GM23338 (cell line): ENCODE measurements around the gene TAGLN. TPM values are rescaled to one million over a fixed set of nuclear protein-coding genes. Genes with fewer than 3 reads are reported as not detected.

Experiments
- ATAC-seq: fragments of 200-7000 bp; cut with Tn5 transposase; 3 replicates; pipeline ENCODE4 v1.9.1; 2020
- DNase-seq: peaks from one replicate; pipeline ENCODE4 v3.0.0-alpha.2; 2015; ENCODE audit warnings: low spot score
- H2AFZ ChIP-seq: fragments of 200-600 bp; sonication (generic); 2 replicates; pipeline ENCODE4 v1.8.0; 2016; ENCODE audit warnings: antibody characterized with exemption, mild to moderate bottlenecking, moderate library complexity
- H3F3A ChIP-seq: fragments of 200-600 bp; sonication (generic); replicated peaks from 2 replicates; pipeline ENCODE4 v1.8.0; 2017; ENCODE audit warnings: antibody characterized with exemption, mixed run types, low read depth
- H3K27ac ChIP-seq: fragments of 200-600 bp; sonication (generic); 2 replicates; pipeline ENCODE4 v1.6.1; 2016; ENCODE audit warnings: low read depth
- H3K27me3 ChIP-seq: fragments of 200-600 bp; sonication (generic); 2 replicates; pipeline ENCODE4 v1.8.0; 2016; ENCODE audit warnings: mild to moderate bottlenecking, mixed run types, moderate library complexity; ENCODE audit not compliant: insufficient read depth
- H3K36me3 ChIP-seq: fragments of 200-600 bp; sonication (generic); 2 replicates; pipeline ENCODE4 v1.8.0; 2016; ENCODE audit warnings: mild to moderate bottlenecking; ENCODE audit not compliant: insufficient read depth
- H3K4me1 ChIP-seq: fragments of 200-600 bp; sonication (generic); 2 replicates; pipeline ENCODE4 v1.8.0; 2016; ENCODE audit warnings: mild to moderate bottlenecking, moderate library complexity; ENCODE audit not compliant: insufficient read depth
- H3K4me2 ChIP-seq: fragments of 200-600 bp; sonication (generic); 2 replicates; pipeline ENCODE4 v1.7.1; 2017; ENCODE audit warnings: mixed run types
- H3K4me3 ChIP-seq: fragments of 200-600 bp; sonication (generic); 2 replicates; pipeline ENCODE4 v1.6.1; 2016; ENCODE audit warnings: mixed run types
- H3K79me2 ChIP-seq: fragments of 200-600 bp; sonication (generic); replicated peaks from 2 replicates; pipeline ENCODE4 v1.8.0; 2017; ENCODE audit warnings: mild to moderate bottlenecking; ENCODE audit not compliant: insufficient read depth
- H3K9me2 ChIP-seq: fragments of 200-600 bp; sonication (generic); 2 replicates; pipeline ENCODE4 v1.8.0; 2017; ENCODE audit not compliant: insufficient read depth
- H4K20me1 ChIP-seq: fragments of 200-600 bp; sonication (generic); replicated peaks from 2 replicates; pipeline ENCODE4 v1.8.0; 2017; ENCODE audit warnings: mild to moderate bottlenecking; ENCODE audit not compliant: insufficient read depth
- H3K27ac Mint-ChIP-seq: 2 replicates; pipeline ENCODE4 v1.8.0; 2020; ENCODE audit warnings: inconsistent platforms, mild to moderate bottlenecking, moderate library complexity, mixed read lengths
- H3K27me3 Mint-ChIP-seq: 3 replicates; pipeline ENCODE4 v1.8.0; 2022; ENCODE audit warnings: low read depth, mild to moderate bottlenecking, moderate library complexity, mixed read lengths, inconsistent platforms; ENCODE audit not compliant: insufficient read depth, poor library complexity
- H3K36me3 Mint-ChIP-seq: 3 replicates; pipeline ENCODE4 v1.8.0; 2021; ENCODE audit warnings: low read depth, mild to moderate bottlenecking, inconsistent platforms, moderate library complexity, mixed read lengths
- H3K4me1 Mint-ChIP-seq: 3 replicates; pipeline ENCODE4 v1.8.0; 2020; ENCODE audit warnings: mild to moderate bottlenecking, inconsistent platforms, mixed read lengths
- H3K4me3 Mint-ChIP-seq: 3 replicates; pipeline ENCODE4 v1.8.0; 2021; ENCODE audit warnings: moderate library complexity, mild to moderate bottlenecking, inconsistent platforms, mixed read lengths
- H3K9me3 Mint-ChIP-seq: 3 replicates; pipeline ENCODE4 v1.8.0; 2020; ENCODE audit warnings: moderate library complexity, mild to moderate bottlenecking, inconsistent platforms, mixed read lengths
- CREB1 ChIP-seq: fragments of 250-450 bp; sonication (Bioruptor Pico); IDR thresholded peaks from 2 replicates; pipeline ENCODE4 v1.5.0; 2020; ENCODE audit warnings: low read depth, mild to moderate bottlenecking, moderate library complexity
- EZH2 ChIP-seq: fragments of 200-600 bp; sonication (generic); IDR thresholded peaks from one replicate; pipeline ENCODE4 v1.8.0; 2017; ENCODE audit warnings: antibody characterized with exemption, mild to moderate bottlenecking, low read depth; ENCODE audit not compliant: unreplicated experiment
- EZH2phosphoT487 ChIP-seq: fragments of 200-600 bp; sonication (generic); IDR thresholded peaks from one replicate; pipeline ENCODE4 v1.8.1; 2018; ENCODE audit warnings: antibody characterized with exemption; ENCODE audit not compliant: unreplicated experiment
- JUNB ChIP-seq: IDR thresholded peaks from one replicate; pipeline ENCODE4 v1.6.1; 2016; ENCODE audit warnings: antibody characterized with exemption; ENCODE audit not compliant: unreplicated experiment
- NANOG ChIP-seq: IDR thresholded peaks from 2 replicates; pipeline ENCODE4 v1.6.1; 2016; ENCODE audit warnings: antibody characterized with exemption, borderline replicate concordance
- POLR2AphosphoS5 ChIP-seq: IDR thresholded peaks from 2 replicates; pipeline ENCODE4 v1.6.1; 2016; ENCODE audit warnings: antibody characterized with exemption, low read depth
- STAT1 ChIP-seq: IDR thresholded peaks from one replicate; pipeline ENCODE4 v1.6.1; 2016; ENCODE audit warnings: antibody characterized with exemption; ENCODE audit not compliant: unreplicated experiment
- ZNF114 ChIP-seq: fragments of 250-450 bp; sonication (Bioruptor Pico); IDR thresholded peaks from 2 replicates; pipeline ENCODE4 v1.5.0; 2020; ENCODE audit warnings: mild to moderate bottlenecking, moderate library complexity
- ZNF331 ChIP-seq: fragments of 250-450 bp; sonication (Bioruptor Pico); IDR thresholded peaks from 2 replicates; pipeline ENCODE4 v1.5.0; 2020; ENCODE audit warnings: low read depth, mild to moderate bottlenecking, moderate library complexity
- polyA plus RNA-seq: library from polyadenylated mRNA; unstranded; fragments of >200 nt; fragmentation: Nextera tagmentation; extraction: Ambion mirVana; gene quantifications from 2 replicates; pipeline ENCODE4 v1.2.1, GENCODE V29; 2016
- total RNA-seq: library from RNA; depleted of rRNA; stranded (reverse); fragments of >200 nt; shearing (Covaris generic); gene quantifications from 2 replicates; pipeline ENCODE4 v1.2.3, GENCODE V29; 2014
- TF ChIP-seq, protein P1 (sequence below), 2 experiments: fragments of 200-600 bp in 1 of 2; sonication (generic) in 1 of 2; conservative IDR thresholded peaks; 2 replicates each; pipeline versions ENCODE4 v1.5.1 to v1.6.1; 2016 to 2017; ENCODE audit warnings: antibody characterized with exemption in 2 of 2, low read depth in 2 of 2, mild to moderate bottlenecking in 2 of 2, moderate library complexity in 1 of 2
- TF ChIP-seq, protein P2 (sequence below): fragments of 250-450 bp; sonication (Bioruptor Pico); IDR thresholded peaks from 2 replicates; pipeline ENCODE4 v1.5.0; 2020; ENCODE audit warnings: mild to moderate bottlenecking, moderate library complexity
- TF ChIP-seq, protein P3 (sequence below): IDR thresholded peaks from one replicate; pipeline ENCODE4 v1.6.1; 2018; ENCODE audit warnings: antibody characterized with exemption; ENCODE audit not compliant: unreplicated experiment
- TF ChIP-seq, protein P4 (sequence below): IDR thresholded peaks from 2 replicates; pipeline ENCODE4 v1.6.1; 2016; ENCODE audit warnings: antibody characterized with exemption

The TAGLN gene
- total and polyA plus RNA-seq, 2 experiments from 2014 or later: 86.8 to 130 TPM

DNA sequence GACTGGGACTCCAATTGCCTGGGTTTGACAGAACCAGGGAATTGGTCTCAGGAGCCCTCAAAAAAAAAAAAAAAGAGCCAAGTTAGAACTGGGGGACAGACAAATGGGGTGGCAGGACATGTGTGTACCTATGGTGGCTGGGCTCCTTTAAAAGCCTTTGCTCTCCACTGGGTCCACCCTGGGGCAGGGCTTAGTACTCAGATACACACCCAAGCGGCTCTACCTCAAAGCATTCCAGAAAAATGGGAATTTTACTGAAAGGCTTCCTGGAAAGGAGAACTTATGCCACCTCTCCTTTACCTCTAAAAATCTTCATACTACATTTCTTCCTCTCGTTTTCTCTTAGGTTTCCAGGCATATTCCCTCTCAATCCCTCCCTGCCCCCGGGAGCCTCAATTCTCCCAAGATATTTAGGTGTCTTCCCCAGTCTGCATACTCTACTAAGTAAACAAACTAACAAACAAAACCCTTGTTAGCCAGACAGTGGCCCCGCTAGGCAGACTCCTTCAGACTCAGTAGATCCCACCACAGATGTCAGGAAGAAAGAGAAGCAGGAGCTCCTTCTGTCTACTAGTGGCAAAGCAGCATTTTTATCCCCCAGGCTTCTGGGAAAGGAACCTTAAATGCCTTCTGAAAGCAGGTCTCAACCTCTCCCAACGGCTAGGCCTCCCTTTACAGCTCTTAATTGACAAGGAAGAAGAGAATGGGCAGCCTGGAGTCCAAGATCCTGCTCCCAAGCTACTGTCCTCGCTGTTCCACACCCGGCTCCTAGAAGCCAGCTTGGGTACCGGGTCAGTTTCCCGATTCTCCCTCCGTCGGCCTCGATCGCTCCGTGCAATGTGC lies 32.0 kb downstream of the TAGLN start:
- H3K36me3 Mint-ChIP-seq: peaks cover 16% of the 10 kb centered on the region
- Histone ChIP-seq H3K4me3 (peak overlapping the region; percentile 97), H3K9me2 (no peaks in the 10 kb centered on the region), H2AFZ (peak overlapping the region; percentile 90), H3K27me3 (no peaks in the 10 kb centered on the region), H3F3A (peaks cover 7% of the 10 kb centered on the region; the same call in 1 of the 2 replicates), H4K20me1 (peaks cover 7% of the 10 kb centered on the region; the same call in 1 of the 2 replicates), H3K36me3 (no peaks in the 10 kb centered on the region), H3K4me1 (peaks cover 7% of the 10 kb centered on the region), H3K4me2 (peak overlapping the region; percentile 80), H3K79me2 (peaks cover 44% of the 10 kb centered on the region), H3K27ac (no peak overlapping the region)
- 0 out of 3 replicates have a peak, but pooled peaks have one; percentile 4 for ATAC-seq
- peak overlapping the region; percentile 47; the same call in 1 of the 2 replicates for H3K27ac Mint-ChIP-seq
- H3K4me1 Mint-ChIP-seq: peaks cover 25% of the 10 kb centered on the region
- H3K27me3 Mint-ChIP-seq: peaks cover 13% of the 10 kb centered on the region
- peak; percentile 24 for DNase-seq
- TF ChIP-seq POLR2AphosphoS5 (no peak), ZNF114 (CRISPR knock-in tag) (no peak), NANOG (no peak), STAT1 (no peak), EZH2phosphoT487 (no peak), EZH2 (no peak), ZNF331 (CRISPR knock-in tag) (no peak), JUNB (no peak), CREB1 (CRISPR knock-in tag) (no peak)
- TF ChIP-seq, protein P1, sequence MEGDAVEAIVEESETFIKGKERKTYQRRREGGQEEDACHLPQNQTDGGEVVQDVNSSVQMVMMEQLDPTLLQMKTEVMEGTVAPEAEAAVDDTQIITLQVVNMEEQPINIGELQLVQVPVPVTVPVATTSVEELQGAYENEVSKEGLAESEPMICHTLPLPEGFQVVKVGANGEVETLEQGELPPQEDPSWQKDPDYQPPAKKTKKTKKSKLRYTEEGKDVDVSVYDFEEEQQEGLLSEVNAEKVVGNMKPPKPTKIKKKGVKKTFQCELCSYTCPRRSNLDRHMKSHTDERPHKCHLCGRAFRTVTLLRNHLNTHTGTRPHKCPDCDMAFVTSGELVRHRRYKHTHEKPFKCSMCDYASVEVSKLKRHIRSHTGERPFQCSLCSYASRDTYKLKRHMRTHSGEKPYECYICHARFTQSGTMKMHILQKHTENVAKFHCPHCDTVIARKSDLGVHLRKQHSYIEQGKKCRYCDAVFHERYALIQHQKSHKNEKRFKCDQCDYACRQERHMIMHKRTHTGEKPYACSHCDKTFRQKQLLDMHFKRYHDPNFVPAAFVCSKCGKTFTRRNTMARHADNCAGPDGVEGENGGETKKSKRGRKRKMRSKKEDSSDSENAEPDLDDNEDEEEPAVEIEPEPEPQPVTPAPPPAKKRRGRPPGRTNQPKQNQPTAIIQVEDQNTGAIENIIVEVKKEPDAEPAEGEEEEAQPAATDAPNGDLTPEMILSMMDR (conservative IDR thresholded peaks at IDR 0.05; ENCODE audit: low read depth in 2 of 2): no peak
- TF ChIP-seq, protein P2, sequence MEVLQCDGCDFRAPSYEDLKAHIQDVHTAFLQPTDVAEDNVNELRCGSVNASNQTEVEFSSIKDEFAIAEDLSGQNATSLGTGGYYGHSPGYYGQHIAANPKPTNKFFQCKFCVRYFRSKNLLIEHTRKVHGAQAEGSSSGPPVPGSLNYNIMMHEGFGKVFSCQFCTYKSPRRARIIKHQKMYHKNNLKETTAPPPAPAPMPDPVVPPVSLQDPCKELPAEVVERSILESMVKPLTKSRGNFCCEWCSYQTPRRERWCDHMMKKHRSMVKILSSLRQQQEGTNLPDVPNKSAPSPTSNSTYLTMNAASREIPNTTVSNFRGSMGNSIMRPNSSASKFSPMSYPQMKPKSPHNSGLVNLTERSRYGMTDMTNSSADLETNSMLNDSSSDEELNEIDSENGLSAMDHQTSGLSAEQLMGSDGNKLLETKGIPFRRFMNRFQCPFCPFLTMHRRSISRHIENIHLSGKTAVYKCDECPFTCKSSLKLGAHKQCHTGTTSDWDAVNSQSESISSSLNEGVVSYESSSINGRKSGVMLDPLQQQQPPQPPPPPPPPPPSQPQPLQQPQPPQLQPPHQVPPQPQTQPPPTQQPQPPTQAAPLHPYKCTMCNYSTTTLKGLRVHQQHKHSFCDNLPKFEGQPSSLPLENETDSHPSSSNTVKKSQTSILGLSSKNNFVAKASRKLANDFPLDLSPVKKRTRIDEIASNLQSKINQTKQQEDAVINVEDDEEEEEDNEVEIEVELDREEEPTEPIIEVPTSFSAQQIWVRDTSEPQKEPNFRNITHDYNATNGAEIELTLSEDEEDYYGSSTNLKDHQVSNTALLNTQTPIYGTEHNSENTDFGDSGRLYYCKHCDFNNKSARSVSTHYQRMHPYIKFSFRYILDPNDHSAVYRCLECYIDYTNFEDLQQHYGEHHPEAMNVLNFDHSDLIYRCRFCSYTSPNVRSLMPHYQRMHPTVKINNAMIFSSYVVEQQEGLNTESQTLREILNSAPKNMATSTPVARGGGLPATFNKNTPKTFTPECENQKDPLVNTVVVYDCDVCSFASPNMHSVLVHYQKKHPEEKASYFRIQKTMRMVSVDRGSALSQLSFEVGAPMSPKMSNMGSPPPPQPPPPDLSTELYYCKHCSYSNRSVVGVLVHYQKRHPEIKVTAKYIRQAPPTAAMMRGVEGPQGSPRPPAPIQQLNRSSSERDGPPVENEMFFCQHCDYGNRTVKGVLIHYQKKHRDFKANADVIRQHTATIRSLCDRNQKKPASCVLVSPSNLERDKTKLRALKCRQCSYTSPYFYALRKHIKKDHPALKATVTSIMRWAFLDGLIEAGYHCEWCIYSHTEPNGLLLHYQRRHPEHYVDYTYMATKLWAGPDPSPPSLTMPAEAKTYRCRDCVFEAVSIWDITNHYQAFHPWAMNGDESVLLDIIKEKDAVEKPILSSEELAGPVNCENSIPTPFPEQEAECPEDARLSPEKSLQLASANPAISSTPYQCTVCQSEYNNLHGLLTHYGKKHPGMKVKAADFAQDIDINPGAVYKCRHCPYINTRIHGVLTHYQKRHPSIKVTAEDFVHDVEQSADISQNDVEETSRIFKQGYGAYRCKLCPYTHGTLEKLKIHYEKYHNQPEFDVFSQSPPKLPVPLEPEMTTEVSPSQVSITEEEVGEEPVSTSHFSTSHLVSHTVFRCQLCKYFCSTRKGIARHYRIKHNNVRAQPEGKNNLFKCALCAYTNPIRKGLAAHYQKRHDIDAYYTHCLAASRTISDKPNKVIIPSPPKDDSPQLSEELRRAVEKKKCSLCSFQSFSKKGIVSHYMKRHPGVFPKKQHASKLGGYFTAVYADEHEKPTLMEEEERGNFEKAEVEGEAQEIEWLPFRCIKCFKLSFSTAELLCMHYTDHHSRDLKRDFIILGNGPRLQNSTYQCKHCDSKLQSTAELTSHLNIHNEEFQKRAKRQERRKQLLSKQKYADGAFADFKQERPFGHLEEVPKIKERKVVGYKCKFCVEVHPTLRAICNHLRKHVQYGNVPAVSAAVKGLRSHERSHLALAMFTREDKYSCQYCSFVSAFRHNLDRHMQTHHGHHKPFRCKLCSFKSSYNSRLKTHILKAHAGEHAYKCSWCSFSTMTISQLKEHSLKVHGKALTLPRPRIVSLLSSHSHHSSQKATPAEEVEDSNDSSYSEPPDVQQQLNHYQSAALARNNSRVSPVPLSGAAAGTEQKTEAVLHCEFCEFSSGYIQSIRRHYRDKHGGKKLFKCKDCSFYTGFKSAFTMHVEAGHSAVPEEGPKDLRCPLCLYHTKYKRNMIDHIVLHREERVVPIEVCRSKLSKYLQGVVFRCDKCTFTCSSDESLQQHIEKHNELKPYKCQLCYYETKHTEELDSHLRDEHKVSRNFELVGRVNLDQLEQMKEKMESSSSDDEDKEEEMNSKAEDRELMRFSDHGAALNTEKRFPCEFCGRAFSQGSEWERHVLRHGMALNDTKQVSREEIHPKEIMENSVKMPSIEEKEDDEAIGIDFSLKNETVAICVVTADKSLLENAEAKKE (CRISPR knock-in tag): no peak
- TF ChIP-seq, protein P3, sequence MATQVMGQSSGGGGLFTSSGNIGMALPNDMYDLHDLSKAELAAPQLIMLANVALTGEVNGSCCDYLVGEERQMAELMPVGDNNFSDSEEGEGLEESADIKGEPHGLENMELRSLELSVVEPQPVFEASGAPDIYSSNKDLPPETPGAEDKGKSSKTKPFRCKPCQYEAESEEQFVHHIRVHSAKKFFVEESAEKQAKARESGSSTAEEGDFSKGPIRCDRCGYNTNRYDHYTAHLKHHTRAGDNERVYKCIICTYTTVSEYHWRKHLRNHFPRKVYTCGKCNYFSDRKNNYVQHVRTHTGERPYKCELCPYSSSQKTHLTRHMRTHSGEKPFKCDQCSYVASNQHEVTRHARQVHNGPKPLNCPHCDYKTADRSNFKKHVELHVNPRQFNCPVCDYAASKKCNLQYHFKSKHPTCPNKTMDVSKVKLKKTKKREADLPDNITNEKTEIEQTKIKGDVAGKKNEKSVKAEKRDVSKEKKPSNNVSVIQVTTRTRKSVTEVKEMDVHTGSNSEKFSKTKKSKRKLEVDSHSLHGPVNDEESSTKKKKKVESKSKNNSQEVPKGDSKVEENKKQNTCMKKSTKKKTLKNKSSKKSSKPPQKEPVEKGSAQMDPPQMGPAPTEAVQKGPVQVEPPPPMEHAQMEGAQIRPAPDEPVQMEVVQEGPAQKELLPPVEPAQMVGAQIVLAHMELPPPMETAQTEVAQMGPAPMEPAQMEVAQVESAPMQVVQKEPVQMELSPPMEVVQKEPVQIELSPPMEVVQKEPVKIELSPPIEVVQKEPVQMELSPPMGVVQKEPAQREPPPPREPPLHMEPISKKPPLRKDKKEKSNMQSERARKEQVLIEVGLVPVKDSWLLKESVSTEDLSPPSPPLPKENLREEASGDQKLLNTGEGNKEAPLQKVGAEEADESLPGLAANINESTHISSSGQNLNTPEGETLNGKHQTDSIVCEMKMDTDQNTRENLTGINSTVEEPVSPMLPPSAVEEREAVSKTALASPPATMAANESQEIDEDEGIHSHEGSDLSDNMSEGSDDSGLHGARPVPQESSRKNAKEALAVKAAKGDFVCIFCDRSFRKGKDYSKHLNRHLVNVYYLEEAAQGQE: no peak
- TF ChIP-seq, protein P4, sequence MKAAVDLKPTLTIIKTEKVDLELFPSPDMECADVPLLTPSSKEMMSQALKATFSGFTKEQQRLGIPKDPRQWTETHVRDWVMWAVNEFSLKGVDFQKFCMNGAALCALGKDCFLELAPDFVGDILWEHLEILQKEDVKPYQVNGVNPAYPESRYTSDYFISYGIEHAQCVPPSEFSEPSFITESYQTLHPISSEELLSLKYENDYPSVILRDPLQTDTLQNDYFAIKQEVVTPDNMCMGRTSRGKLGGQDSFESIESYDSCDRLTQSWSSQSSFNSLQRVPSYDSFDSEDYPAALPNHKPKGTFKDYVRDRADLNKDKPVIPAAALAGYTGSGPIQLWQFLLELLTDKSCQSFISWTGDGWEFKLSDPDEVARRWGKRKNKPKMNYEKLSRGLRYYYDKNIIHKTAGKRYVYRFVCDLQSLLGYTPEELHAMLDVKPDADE: no peak
- H3K4me3 Mint-ChIP-seq: peak overlapping the region; percentile 95
- H3K9me3 Mint-ChIP-seq: no peaks in the 10 kb centered on the region
